NB4 (cell line): ENCODE results near the gene IER3.

Experiments
- CTCF ChIP-seq: IDR thresholded peaks from one replicate; pipeline ENCODE4 v1.5.1; 2012; ENCODE audit warnings: low read depth, low read length
- MAX ChIP-seq: IDR thresholded peaks from 2 replicates; pipeline ENCODE4 v1.6.1; 2011; ENCODE audit warnings: low read depth, low read length
- MYC ChIP-seq: IDR thresholded peaks from 2 replicates; pipeline ENCODE4 v1.6.1; 2011; ENCODE audit warnings: low read depth, low read length
- POLR2A ChIP-seq: IDR thresholded peaks from 2 replicates; pipeline ENCODE4 v1.6.1; 2011; ENCODE audit warnings: mild to moderate bottlenecking; ENCODE audit not compliant: insufficient read length; ENCODE audit errors: extremely low read depth

GRCh38 chr6:30787954-30788353 is 43.6 kb upstream of the IER3 start:
- TF ChIP-seq CTCF (no peak), POLR2A (no peak), MYC (peak; percentile 64), MAX (no peak)
